Inflammatory macrophage treated with lipopolysaccharide for 4 hours (primary cell): Measurements from ENCODE around the gene PIK3R6.

ENCODE experiments used
- DNase-seq: peaks from one replicate; pipeline ENCODE4 v3.0.0-alpha.2; 2020

Gene PIK3R6

GRCh38 chr17:8789743-8790142, 77.7 kb downstream of the PIK3R6 start:
- no peak for DNase-seq

GRCh38 chr17:8788998-8789397, 78.5 kb downstream of the PIK3R6 start:
- DNase-seq, result no peak

- DNase-seq, result peak; percentile 65
These were observed 81.7 kb downstream of the PIK3R6 start for GRCh38 chr17:8785547-8786413.

- DNase-seq, result no peak
These were observed 85.3 kb downstream of the PIK3R6 start for GRCh38 chr17:8782176-8782575.

- peak; percentile 51 for DNase-seq
These were observed 85.7 kb downstream of the PIK3R6 start for GRCh38 chr17:8781776-8782175.

- DNase-seq, result no peak
These were observed 90.6 kb downstream of the PIK3R6 start for GRCh38 chr17:8776881-8777280.

- DNase-seq, result no peak
These were observed 91.2 kb downstream of the PIK3R6 start for GRCh38 chr17:8776248-8776647.

- DNase-seq, result peak; percentile 14
These were observed 100.7 kb downstream of the PIK3R6 start for GRCh38 chr17:8766731-8767130.

GRCh38 chr17:8762012-8762411, 105.5 kb downstream of the PIK3R6 start:
- no peak for DNase-seq

- DNase-seq, result no peak
These were observed 109.3 kb downstream of the PIK3R6 start, which contains the start of gene SPDYE4 for GRCh38 chr17:8758137-8758596. TSS of gene SPDYE4 (minus strand) at chr17:8758546. CDS start at chr17:8758382, 164 bp downstream.

GRCh38 chr17:8757189-8757588, 110.3 kb downstream of the PIK3R6 start:
- no peak for DNase-seq

- DNase-seq, result no peak
These were observed 111.8 kb downstream of the PIK3R6 start for GRCh38 chr17:8755590-8756255.

GRCh38 chr17:8754890-8755289, 112.6 kb downstream of the PIK3R6 start:
- DNase-seq, result no peak

- DNase-seq, result peak; percentile 38
These were observed 113.5 kb downstream of the PIK3R6 start for GRCh38 chr17:8753976-8754440.

- DNase-seq, result no peak
These were observed 114.1 kb downstream of the PIK3R6 start for GRCh38 chr17:8753136-8753975.
